ENCODE measurements around the gene ZNF367.

Gene ZNF367

DNA sequence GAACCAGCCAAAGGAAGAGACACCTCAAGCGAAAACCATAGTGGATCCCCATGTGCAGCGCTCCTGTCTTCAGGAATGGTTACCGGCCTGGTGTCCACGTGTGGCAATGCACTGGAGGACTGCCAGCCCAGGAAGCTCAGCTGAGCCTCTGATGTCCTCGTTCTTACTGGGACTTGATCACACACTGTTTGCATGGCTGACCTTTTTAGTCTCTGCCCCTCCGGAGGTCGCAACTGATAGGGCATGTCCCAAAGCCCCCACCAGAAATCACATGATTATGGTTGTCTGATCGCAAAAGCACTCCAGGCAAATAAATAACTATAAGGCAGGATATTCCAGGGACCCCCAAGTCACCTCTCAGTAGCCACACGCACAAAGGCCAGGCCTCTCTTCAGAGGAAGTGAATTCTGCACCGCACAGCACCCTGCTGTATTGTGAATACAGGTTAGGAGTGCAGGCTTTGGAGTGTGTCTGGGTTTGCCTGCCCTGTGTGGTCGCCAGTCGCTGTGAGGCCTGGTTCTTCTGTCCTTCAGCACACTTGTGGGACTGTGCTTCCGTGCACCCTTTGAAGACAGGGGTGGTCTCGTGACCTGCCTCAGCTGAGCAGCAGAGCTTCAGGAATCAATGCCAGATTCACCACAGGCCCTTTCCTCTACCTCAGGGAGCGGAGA lies 18.4 kb upstream of the ZNF367 start:
- no peak for DNase-seq (ENCODE audit: low spot score)

DNA sequence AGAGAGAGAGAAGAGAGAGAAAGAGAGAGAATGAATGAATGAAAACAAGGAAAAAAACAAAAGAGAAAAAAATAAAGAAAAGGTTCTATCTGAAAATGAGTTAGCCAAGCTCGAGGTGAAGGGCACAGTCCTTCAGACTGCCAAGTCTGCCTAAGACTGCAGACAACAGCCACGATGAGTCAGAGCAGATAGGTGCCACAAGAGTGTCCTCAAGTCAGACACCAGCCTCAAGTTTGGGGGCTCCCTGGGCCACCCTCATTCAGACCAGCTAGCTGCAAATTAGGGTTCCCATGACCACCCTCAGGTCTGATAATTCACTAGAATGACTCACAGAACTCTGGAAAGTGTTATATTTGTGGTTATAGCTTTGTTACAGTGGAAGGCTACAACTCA lies 17.9 kb upstream of the ZNF367 start:
- no peak for DNase-seq (ENCODE audit: low spot score)

DNA sequence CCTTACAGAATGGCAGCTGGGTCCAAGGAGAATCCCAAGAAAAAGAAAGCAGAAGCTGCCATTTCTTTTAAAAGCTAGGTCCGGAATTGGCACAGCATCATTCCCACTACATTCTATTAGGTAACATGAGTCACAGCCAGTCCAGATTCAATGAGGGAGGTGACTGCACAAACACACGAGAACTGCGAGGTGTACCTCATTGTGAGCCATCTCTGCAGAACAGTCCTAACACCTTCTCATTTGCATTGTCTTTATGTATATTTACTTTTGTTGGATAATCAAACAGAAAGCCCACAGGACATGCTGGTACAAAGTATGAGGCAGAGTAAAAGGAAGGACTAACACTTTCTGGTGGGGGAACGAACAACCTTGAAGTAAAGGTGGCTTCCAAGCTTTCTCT lies 17.2 kb upstream of the ZNF367 start:
- DNase-seq (ENCODE audit: low spot score) = no peak

DNA sequence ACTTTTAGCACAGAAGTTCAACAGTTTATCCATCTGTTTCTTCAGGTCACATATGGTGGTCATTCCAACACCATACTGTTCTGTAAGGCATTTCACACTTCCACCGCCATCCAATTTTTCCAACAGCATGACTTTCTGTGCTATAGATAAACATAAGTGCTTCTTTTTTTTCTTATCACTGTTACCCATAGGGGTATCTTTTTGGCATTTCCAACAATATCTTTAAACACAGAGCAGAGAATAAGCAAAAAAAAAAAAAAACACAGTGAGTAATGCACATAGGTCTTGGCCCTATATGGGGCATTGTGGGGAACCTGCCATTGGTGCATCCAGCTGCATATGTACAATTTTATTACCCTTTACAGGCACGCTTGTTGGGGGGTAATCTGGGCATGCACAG lies 12.2 kb upstream of the ZNF367 start:
- DNase-seq (ENCODE audit: low spot score) = no peak

DNA sequence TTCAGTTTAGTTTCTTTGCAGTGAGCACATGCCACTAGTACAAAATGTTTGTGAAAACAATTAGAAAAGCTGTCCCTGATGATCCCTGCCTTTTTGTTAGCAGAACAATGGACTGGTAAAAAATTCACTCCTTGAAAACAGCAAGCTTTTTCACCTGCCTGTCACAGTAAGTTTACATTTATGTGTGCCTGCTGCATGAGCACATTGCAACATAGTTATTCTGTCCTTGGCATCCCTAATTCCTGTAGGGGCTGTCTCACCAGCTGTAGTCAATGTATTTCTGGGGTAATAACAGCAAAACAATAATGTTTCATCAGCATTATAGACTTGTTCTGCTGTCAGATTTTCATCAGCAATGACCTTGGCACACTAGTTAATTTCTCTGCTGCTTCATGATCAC lies 11.6 kb upstream of the ZNF367 start:
- no peak for DNase-seq (ENCODE audit: low spot score)

DNA sequence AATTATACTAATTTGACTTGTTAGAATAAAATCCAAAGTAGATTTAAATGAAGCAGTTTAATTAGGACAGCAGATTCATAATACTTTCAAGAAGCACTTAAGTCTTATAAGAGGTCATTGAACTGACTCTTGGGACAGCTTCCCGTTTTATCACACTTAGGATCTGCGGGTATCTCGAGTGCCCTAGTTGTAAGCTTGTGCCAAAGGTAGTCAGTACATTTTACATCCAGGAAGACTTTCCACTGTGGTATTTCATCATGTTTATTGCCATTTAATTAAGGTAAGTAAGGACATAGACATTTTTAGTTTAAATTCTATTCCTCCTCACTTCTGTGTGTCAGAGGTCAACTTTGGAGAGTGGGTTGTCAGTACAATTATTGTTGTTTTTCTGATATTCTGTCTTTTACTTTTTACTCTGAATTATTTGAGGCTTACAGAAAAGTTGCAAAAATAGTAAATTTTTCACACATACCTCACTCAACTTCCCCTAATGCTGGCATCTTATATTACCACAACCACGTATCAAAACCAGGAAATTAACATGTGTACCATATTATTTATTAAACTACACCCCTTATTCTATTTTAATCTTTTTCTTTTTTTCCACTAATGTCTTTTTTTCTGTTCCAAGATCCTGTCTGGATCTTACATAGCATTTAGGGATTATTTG lies 7.5 kb upstream of the ZNF367 start:
- DNase-seq (ENCODE audit: low spot score) = no peak

DNA sequence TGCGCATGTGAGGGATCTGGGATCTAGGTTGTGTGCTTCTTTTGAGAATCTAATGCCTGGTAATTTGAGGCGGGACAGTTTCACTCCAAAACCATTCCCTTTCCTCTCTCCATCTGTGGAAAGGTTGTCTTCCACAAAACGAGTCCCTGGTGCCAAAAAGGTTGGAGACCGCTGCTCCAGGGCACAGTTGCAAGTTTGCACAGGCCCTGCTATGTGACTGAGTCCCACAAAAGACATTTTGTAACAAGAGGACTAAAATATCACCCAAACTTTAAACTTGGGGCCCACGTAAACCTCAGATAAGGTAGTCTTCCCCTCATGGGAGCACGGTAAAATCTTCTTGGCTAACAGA lies 5.8 kb upstream of the ZNF367 start:
- DNase-seq (ENCODE audit: low spot score) = no peak

DNA sequence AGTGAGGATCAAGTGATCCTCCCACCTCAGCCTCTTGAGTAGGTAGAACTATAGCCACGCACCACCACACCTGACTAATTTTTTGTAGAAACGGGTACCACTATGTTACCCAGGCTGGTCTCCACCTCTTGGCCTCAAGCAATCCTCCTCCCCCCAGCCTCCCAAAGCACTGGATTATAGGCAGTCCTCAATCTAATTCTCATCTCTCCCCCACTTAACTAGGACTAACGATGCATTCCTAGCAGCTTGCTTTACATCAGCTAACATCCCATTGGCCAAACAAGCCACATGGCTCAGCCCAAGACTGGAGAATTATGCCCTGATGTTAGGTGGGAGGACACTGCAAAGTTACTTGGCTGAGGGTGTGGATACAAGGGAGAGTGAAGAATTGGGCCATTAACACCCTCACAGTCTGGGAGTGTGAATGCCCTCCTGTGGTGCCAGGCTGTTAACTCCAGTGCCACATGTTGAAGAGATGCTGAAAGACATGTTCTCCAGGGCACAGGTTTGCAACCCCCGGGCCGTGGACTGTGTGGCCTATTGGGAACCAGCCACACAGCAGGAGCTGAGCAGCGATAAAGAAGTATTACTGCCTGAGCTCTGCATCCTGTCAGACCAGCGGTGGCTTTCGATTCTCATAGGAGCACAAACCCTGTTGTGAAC lies 5.3 kb upstream of the ZNF367 start:
- DNase-seq (ENCODE audit: low spot score) = no peak

DNA sequence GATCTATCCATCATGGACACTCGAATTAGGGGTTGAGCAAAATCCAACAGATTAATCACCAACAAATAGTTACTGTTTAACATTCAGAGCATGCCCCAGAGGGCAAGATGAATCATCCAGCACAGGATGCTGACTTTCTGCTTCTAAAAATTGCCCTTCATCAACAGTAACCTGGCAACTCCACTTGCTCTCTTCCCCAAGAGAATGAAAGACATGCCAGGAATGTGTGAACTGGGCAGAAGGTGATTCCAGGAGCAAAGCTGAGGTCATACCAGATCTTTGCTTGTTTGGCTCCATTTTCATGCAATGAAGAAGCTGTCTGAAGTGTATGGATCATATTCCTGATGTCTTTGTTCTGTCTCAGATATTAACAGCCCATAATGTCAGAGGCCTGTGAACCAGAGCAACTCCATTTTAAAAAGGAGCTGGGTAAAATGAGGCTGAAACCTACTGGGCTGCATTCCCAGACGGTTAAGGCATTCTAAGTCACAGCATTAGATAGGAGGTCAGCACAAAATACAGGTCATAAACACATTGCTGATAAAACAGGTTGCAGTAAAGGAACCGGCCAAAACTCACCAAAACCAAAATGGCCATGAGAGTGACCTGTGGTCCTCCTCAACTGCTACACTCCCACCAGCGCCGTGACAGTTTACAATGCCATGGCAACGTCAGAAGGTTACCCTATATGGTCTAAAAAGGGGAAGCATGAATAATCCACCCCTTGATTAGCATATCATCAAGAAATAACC lies 2.5 kb upstream of the ZNF367 start:
- peak; percentile 24 for DNase-seq (ENCODE audit: low spot score)

DNA sequence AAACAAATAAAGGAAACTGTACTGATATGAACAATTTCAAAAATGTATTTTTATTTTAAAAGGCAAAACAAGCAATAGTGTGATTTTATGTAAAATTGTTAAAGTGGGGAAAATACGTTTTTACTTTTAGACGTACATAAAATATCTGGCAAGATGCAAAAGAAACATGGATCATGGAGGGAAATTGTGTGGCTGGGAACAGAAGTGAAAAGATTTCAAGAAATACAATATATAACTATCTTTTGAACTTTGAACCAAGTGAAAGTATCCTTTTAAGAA lies 1.5 kb upstream of the ZNF367 start:
- peak; percentile 22 for DNase-seq (ENCODE audit: low spot score)

DNA sequence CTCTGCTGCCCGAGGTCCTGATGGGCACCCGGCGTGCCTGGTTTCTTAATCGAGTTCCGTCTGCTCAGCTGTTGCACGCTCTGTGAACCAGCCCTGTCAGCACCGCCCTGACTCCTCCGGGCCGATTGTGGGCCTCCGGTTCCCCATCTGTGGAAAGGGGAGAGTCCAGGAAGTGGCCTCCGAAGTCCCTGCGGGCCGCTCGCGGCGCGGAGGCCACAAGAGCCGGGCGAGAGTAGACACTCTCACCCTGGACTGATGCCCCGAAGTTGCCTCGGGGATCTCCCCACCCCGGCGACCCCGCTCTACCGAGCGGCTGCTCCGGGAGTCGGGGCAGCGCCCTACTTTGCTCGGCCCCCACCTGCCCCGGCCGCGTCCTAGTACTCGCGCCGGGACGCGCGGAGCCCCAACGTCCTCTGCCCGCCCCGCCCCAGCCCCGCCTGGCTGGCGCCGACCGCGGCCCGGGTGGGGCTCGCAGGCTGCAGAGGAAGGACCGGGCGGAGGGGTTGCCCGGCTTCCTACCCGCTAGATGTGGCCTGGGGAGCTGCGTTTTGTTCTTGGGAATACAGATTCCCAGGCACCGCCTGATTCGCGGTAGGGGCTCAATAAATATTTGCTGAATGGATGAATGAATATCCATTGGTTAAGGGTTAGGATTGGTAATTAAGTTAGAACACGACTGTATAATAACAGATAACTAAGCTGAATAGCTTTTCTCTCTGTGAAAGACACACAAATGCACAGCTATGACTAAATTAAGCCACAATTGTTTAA lies 935 bp upstream of the ZNF367 start:
- peak; percentile 69 for DNase-seq (ENCODE audit: low spot score)

DNA sequence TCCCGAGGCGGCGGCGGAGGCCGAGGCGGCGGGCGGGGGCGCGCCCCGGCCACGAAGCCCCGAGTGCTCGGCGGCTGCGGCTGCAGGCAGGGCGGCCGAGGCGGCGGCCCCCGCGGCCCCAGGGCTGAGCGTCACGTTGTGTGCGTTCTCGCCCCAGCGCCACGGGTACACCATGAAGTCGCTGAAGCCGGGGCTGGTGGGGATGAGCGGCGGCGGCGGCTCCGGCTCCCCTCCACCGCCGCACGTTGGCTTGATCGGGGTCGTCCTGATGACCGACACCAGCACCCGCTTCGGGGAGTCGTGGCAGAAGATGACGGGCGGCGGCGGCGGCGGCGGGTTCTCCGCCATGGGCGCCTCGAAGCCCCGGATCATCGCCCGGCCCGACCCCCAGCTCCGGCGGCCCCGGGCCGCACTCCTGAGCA lies 498 bp downstream of the ZNF367 start:
- DNase-seq (ENCODE audit: low spot score) = no peak

DNA sequence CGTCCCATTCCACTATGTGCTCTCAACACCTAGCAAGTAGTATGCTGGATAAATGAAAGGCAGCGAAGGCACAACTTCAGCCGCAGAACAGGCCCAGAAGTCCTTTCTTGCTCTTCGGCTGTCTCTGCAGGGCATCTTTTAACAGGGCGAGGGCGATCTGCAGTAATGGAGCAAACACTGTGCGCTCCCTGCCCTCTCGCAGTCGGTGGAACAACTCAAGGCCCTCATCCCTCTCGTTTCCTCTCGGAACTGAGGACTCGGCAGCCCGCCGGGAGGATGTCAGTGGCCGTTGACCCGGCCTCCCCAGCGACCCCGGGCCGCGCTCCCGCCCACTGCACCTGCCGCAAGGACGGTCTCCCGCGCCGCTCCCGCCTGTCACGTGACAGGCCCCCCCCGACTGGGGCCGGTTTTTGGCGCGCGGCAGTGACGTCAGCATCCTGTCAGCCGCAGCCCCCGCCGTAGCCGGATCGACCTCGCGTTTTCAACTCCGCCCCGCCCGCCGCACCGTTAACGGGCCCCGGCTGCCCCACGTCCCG lies 1.1 kb downstream of the ZNF367 start:
- DNase-seq (ENCODE audit: low spot score) = peak; percentile 84

DNA sequence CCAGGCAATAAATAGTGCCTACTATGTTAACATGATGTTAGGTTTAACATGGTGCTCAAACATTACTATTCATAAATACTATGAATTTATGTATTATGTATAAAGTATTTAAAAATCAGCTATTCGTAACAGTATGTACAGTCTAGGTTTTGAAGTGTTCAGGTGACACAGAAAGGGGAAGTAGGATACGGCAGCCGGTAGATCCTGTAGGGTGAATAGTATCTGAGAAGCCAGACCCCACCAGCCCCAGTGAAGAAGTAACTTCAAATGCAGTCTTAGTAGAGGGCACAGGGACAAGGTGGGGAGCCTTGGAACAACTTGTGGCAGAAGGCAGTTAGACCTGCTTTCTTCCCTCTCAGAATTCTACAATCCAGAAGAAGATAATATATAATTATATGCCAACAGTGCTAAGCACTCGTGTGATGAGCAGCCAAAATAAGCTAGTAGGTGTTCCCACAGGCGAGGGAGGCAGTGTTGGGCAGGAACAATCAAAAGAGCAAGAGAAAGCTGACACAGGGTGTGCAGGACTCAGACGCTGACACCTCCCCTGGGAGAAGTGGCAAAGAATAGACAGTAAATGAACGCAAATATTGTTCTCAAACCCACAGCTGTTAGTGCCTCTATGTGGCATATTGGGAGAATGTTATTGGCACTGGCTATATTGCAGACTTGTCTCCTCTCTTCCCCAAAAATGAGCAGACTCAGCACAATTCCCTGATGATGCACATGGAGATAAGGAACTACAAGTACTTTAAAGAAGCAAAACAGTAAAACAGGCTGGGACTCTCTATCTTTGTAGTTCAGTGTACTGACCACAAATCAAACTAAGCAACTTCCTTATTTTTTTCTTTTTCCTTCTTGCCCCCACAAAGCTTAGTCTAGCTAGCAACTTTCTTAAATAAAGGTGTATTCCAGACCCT lies 4.6 kb downstream of the ZNF367 start:
- peak; percentile 75 for DNase-seq (ENCODE audit: low spot score)

DNA sequence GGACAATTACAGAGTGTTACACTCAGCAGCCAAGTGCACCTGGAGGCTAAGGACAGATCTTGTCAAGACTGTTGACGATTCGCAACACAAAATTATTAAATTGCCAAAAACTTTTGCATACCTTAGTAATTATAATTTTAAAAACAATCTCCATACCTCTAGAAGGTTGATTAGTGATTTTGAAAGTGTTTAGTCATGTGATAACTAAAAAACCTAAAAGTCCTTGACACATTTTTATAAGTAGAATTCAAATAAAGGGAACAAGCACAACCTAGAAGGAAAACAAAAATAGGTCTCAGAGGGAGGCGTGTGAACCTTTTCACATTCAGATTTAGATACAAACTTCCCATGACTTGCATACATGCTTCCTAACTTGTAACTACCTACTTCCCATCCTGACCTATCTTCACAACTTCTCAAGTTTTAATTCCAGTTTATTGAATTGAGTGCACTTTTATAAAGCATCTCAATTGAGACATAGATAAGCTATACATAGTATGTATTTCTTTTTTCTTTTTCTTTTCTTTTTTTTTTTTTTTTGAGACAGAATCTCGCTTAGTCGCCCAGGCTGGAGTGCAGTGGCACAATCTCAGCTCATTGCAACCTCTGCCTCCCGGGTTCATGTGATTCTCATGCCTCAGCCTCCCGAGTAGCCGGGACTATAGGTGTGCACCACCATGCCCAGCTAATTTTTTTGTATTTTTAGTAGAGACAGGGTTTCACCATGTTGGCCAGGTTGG lies 5.8 kb downstream of the ZNF367 start:
- no peak for DNase-seq (ENCODE audit: low spot score)

DNA sequence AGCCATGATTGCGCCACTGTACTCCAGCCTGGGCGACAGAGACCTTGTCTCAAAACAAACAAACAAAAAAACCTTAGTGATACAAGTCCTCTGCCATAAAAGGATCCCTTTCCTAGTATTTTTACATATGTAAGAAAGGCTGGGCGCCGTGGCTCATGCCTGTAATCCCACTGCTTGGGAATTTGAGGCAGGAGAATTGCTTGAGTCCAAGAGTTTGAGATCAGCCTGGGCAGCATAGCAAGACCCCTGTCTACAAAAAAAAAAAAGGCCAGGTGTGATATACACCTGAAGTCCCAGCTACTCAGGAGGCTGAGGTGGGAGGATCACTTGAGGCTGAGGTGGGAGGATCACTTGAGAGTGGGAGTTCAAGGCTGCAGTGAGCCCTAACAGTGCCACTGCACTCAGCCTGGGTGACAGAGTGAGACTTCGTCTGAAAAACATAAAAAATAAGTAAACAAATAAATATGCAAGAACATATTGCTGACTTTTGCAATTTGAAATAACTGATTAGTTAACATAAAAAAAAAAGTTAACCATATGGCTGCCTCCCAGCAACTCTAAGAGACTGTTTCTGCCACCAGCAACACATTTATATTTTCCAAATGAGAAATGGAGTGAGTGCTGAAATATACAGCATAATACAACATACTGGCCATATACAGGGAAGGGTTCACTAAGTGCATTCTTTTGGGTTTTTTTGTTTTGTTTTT lies 6.9 kb downstream of the ZNF367 start:
- DNase-seq (ENCODE audit: low spot score) = no peak

DNA sequence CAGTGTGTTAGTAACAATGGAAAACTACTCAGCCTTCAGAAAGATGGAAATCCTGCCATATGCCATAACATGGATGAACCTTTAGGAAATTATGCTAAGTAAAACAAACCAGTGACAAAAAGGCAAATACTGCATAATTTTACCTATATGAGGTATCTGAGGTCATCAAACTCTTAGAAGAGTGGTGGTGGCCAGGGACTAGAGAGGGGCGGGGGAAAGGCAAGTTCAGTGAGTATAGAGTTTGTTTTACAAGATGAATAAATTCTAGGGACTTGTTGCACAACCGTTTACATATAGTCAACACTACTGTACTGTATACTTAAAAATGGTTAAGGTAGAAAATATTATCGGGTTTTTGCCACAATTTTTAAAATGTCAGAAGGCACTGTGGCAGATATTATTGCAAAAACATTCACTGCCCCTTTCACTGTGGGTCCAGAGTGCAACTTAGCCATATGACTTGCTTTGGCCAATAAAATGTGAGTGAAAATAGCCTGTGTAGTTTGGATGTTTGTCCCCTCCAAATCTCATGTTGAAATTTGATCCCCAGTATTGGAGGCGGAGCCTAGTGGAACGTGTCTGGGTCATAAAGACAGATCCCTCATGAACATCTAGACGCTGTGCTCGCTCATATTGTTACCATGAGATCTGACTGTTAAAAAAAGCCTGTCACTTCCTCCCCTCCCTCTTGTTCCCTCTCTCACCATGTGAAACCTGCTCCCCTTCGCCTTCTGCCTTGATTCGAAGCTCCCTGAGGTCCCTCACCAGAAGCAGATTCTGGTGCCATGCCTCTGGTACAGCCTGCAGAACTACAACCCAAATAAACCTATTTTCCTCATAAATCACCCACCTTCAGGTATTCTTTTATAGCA lies 9.5 kb downstream of the ZNF367 start:
- DNase-seq (ENCODE audit: low spot score) = no peak

DNA sequence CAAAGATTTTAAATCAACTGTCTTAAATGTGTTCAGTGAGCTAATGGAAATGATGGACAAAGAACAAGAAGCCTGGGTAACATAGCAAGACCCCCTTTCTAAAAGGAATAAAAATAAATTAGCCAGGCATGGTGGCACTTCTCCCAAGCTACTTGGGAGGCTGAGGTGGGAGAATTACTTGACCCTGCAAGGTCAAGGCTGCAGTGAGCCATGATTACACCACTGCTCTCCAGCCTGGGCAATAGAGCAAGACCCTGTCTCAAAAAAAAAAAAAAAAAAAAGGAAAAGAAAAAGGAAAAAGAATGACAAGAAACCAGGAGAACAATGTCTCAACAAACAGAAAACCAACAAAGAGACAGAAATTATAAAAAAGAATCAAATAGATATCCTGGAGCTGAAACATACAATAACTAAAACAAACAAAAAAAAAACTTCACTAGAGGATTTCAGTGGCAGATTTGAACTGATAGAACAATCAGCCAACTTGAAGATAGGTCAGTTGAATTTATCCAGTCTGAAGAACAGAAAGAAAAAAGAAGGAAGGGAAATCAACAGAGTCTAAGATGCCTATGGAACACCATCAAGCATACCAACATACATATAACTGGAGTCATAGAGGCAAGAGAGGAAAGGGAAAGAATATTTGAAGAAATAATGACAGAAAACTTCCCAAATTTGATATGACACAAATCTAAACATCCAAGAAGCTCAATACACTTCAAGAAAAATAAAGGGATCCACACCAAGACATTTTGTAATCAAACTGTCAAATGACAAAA lies 17.8 kb downstream of the ZNF367 start:
- DNase-seq (ENCODE audit: low spot score) = no peak
